ENCODE measurements around the gene IL2RA. TPM values are rescaled to one million over a fixed set of nuclear protein-coding genes. Genes with fewer than 3 reads are reported as not detected.

Gene IL2RA
- polyA plus RNA-seq, 3 donors: 0.06 TPM; not detected in 2

DNA sequence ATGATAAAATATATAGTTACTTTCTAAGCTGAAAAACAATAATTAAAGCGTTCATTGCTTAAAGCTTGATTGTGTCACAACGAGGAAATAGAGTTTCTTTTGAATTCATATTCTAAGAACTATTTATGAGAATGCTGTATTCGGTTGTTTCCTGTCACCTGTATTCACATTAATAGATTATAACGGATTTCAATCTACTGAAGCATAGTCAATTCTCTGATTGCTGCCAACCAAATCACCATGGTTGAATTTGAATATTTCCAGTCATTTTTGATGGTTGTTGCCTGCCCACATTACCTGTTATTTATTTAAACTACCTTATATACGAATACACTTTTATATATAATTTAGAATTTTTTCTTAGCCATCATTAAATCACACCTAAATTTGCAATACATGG, 22.0 kb downstream of the IL2RA start:
- Mint-ChIP-seq H3K4me1 (peaks cover 9% of the 10 kb centered on the region), H3K9me3 (peaks cover 0 to 6% (median 0%) of the 10 kb centered on the region in 7 donors), H3K4me3 (no peak overlapping the region), H3K27ac (no peak overlapping the region), H3K36me3 (no peaks in the 10 kb centered on the region), H3K27me3 (ENCODE audit: low read depth in 3 of 3) (peaks cover 0 to 4% (median 1%) of the 10 kb centered on the region in 3 donors)
- Histone ChIP-seq H3K4me2 (replicated peaks; ENCODE audit: extremely low read depth, low read length, poor library complexity, severe bottlenecking) (no peak overlapping the region), H2AFZ (ENCODE audit: insufficient read depth, low read depth, low read length, poor library complexity, severe bottlenecking) (no peak overlapping the region), H3K9me3 (replicated peaks in 1 of 2; ENCODE audit: control insufficient read depth in 1 of 2, insufficient read depth in 1 of 2, low read length in 2 of 2) (no peaks in the 10 kb centered on the region), H4K20me1 (ENCODE audit: insufficient read depth, low read length) (no peaks in the 10 kb centered on the region), H3K27ac (ENCODE audit: low read depth in 1 of 2, low read length in 2 of 2) (no peak overlapping the region), H3K79me2 (ENCODE audit: insufficient read depth, low read length) (no peaks in the 10 kb centered on the region), H3K4me1 (ENCODE audit: control insufficient read depth in 1 of 2, insufficient read depth in 2 of 2, low read length in 2 of 2) (peaks cover 6 to 7% of the 10 kb centered on the region in 2 donors), H3K36me3 (replicated peaks in 1 of 2; ENCODE audit: control insufficient read depth in 1 of 2, insufficient read depth in 2 of 2, low read length in 2 of 2) (no peaks in the 10 kb centered on the region), H3K4me3 (replicated peaks in 1 of 3; ENCODE audit: low read depth in 2 of 3, low read length in 3 of 3) (no peak overlapping the region), H3K27me3 (ENCODE audit: control insufficient read depth in 2 of 2, insufficient read depth in 2 of 2, low read length in 2 of 2) (no peaks in the 10 kb centered on the region), H3K9ac (ENCODE audit: insufficient read depth, low read length, poor library complexity, severe bottlenecking) (no peak overlapping the region)
- TF ChIP-seq, protein P1, sequence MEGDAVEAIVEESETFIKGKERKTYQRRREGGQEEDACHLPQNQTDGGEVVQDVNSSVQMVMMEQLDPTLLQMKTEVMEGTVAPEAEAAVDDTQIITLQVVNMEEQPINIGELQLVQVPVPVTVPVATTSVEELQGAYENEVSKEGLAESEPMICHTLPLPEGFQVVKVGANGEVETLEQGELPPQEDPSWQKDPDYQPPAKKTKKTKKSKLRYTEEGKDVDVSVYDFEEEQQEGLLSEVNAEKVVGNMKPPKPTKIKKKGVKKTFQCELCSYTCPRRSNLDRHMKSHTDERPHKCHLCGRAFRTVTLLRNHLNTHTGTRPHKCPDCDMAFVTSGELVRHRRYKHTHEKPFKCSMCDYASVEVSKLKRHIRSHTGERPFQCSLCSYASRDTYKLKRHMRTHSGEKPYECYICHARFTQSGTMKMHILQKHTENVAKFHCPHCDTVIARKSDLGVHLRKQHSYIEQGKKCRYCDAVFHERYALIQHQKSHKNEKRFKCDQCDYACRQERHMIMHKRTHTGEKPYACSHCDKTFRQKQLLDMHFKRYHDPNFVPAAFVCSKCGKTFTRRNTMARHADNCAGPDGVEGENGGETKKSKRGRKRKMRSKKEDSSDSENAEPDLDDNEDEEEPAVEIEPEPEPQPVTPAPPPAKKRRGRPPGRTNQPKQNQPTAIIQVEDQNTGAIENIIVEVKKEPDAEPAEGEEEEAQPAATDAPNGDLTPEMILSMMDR (IDR thresholded peaks at IDR 0.05): no peak
- intact Hi-C loops (cut with micrococcal nuclease): no loop called here
- no peak for DNase-seq
- no CpG with 5 or more reads among the region's 5 CpGs for WGBS (ENCODE audit: insufficient coverage)

DNA sequence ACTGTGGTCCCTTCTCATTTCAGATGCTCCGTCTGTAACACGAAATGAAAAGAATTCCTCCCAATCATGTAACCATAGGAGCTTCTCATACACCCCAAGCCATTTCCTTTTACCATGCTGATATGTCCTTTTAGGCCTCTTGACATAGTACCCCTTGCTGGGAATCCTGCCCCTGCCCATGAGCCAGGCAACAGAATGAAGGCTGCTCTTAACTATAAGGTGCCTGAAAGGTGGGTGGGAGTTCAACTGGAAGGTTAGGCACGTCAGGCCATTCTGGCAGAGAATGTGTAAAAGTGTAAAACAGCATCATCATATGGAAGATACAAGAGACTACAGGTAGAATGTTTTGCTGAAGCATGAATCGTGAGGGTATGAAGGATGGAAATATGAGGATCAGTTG, 22.5 kb downstream of the IL2RA start:
- Histone ChIP-seq H3K4me2 (replicated peaks; ENCODE audit: extremely low read depth, low read length, poor library complexity, severe bottlenecking) (no peak overlapping the region), H3K4me3 (replicated peaks in 1 of 3; ENCODE audit: low read depth in 2 of 3, low read length in 3 of 3) (no peak overlapping the region), H3K36me3 (replicated peaks in 1 of 2; ENCODE audit: control insufficient read depth in 1 of 2, insufficient read depth in 2 of 2, low read length in 2 of 2) (no peaks in the 10 kb centered on the region), H3K27me3 (ENCODE audit: control insufficient read depth in 2 of 2, insufficient read depth in 2 of 2, low read length in 2 of 2) (no peaks in the 10 kb centered on the region), H3K9me3 (replicated peaks in 1 of 2; ENCODE audit: control insufficient read depth in 1 of 2, insufficient read depth in 1 of 2, low read length in 2 of 2) (no peaks in the 10 kb centered on the region), H3K4me1 (ENCODE audit: control insufficient read depth in 1 of 2, insufficient read depth in 2 of 2, low read length in 2 of 2) (peaks cover 1 to 2% of the 10 kb centered on the region in 2 donors), H3K79me2 (ENCODE audit: insufficient read depth, low read length) (no peaks in the 10 kb centered on the region), H3K9ac (ENCODE audit: insufficient read depth, low read length, poor library complexity, severe bottlenecking) (no peak overlapping the region), H3K27ac (ENCODE audit: low read depth in 1 of 2, low read length in 2 of 2) (no peak overlapping the region), H4K20me1 (ENCODE audit: insufficient read depth, low read length) (no peaks in the 10 kb centered on the region), H2AFZ (ENCODE audit: insufficient read depth, low read depth, low read length, poor library complexity, severe bottlenecking) (no peak overlapping the region)
- H3K9me3 Mint-ChIP-seq: peaks cover 0 to 6% (median 0%) of the 10 kb centered on the region in 7 donors
- WGBS (ENCODE audit: insufficient coverage): 100% methylated on average over 2 of the region's 4 CpGs
- H3K4me1 Mint-ChIP-seq: peaks cover 4% of the 10 kb centered on the region
- DNase-seq: no peak
- H3K36me3 Mint-ChIP-seq: no peaks in the 10 kb centered on the region
- H3K27me3 Mint-ChIP-seq (ENCODE audit: low read depth in 3 of 3): peaks cover 0 to 4% (median 0%) of the 10 kb centered on the region in 3 donors
- TF ChIP-seq, protein P1 (IDR thresholded peaks at IDR 0.05): no peak
- no peak overlapping the region for H3K4me3 Mint-ChIP-seq
- H3K27ac Mint-ChIP-seq: no peak overlapping the region
- intact Hi-C loops (cut with micrococcal nuclease): no loop called here
